SU-DHL-6 (cell line): Measurements from ENCODE around the gene FTCD.

ENCODE experiments used
- H2AFZ ChIP-seq: fragments of 200-600 bp; sonication (generic); 2 replicates; pipeline ENCODE4 v1.6.1; 2014; ENCODE audit warnings: low read depth, mild to moderate bottlenecking, moderate library complexity, mixed read lengths, antibody characterized with exemption, low read length; ENCODE audit not compliant: severe bottlenecking
- H3F3A ChIP-seq: fragments of 200-600 bp; shearing (Covaris generic); 2 replicates; pipeline ENCODE4 v1.6.0; 2016; ENCODE audit warnings: antibody characterized with exemption, mild to moderate bottlenecking; ENCODE audit not compliant: insufficient read depth
- H3K27ac ChIP-seq: fragments of 200-600 bp; sonication (generic); 2 replicates; pipeline ENCODE4 v1.5.1; 2016; ENCODE audit warnings: low read depth, mild to moderate bottlenecking, low read length, moderate library complexity, mixed read lengths
- H3K27me3 ChIP-seq: fragments of 200-600 bp; sonication (generic), shearing (Covaris generic); 2 replicates; pipeline ENCODE4 v1.6.0; 2014; ENCODE audit warnings: mild to moderate bottlenecking, low read length
- H3K36me3 ChIP-seq: fragments of 200-600 bp; sonication (generic); 2 replicates; pipeline ENCODE4 v1.6.1; 2014; ENCODE audit warnings: mild to moderate bottlenecking, low read length, mixed read lengths
- H3K4me2 ChIP-seq: fragments of 300-600, 200-600 bp; shearing (Covaris generic), sonication (generic); 2 replicates; pipeline ENCODE4 v1.6.0; 2014; ENCODE audit warnings: low read length, low read depth, mild to moderate bottlenecking; ENCODE audit not compliant: poor library complexity, severe bottlenecking
- H3K4me3 ChIP-seq: fragments of 200-600 bp; sonication (generic); 2 replicates; pipeline ENCODE4 v1.5.1; 2014; ENCODE audit warnings: antibody characterized with exemption, low read length, mild to moderate bottlenecking, mixed read lengths; ENCODE audit not compliant: insufficient read depth, poor library complexity, severe bottlenecking
- H3K79me2 ChIP-seq: fragments of 200-600 bp; sonication (generic); 2 replicates; pipeline ENCODE4 v1.6.1; 2014; ENCODE audit warnings: mild to moderate bottlenecking, low read length, moderate library complexity; ENCODE audit not compliant: insufficient read depth
- H3K9ac ChIP-seq: fragments of 200-600 bp; sonication (generic); 2 replicates; pipeline ENCODE4 v1.7.0; 2014; ENCODE audit warnings: mild to moderate bottlenecking, low read length
- H3K9me2 ChIP-seq: fragments of 200-600 bp; sonication (generic); replicated peaks from 2 replicates; pipeline ENCODE4 v1.6.1; 2014; ENCODE audit warnings: low read length; ENCODE audit not compliant: insufficient read depth
- H3K9me3 ChIP-seq: fragments of 200-600 bp; sonication (generic); 2 replicates; pipeline ENCODE4 v1.6.1; 2014; ENCODE audit warnings: low read length, mixed read lengths; ENCODE audit not compliant: insufficient read depth
- H4K20me1 ChIP-seq: fragments of 200-600 bp; sonication (generic); 2 replicates; pipeline ENCODE4 v1.6.1; 2014; ENCODE audit warnings: low read depth, mild to moderate bottlenecking, antibody characterized with exemption, low read length, moderate library complexity, mixed read lengths
- EZH2phosphoT487 ChIP-seq: fragments of 200-600 bp; sonication (generic), shearing (Covaris generic); conservative IDR thresholded peaks from 2 replicates; pipeline ENCODE4 v1.6.1; 2018; ENCODE audit warnings: mild to moderate bottlenecking, antibody characterized with exemption, low read length, moderate library complexity, mixed read lengths
- TF ChIP-seq, protein P1 (sequence below): fragments of 200-600 bp; sonication (generic); IDR thresholded peaks from one replicate; pipeline ENCODE4 v1.5.1; 2017; ENCODE audit warnings: antibody characterized with exemption, mild to moderate bottlenecking, low read length, moderate library complexity; ENCODE audit not compliant: insufficient read depth, poor library complexity, severe bottlenecking

FTCD gene

DNA sequence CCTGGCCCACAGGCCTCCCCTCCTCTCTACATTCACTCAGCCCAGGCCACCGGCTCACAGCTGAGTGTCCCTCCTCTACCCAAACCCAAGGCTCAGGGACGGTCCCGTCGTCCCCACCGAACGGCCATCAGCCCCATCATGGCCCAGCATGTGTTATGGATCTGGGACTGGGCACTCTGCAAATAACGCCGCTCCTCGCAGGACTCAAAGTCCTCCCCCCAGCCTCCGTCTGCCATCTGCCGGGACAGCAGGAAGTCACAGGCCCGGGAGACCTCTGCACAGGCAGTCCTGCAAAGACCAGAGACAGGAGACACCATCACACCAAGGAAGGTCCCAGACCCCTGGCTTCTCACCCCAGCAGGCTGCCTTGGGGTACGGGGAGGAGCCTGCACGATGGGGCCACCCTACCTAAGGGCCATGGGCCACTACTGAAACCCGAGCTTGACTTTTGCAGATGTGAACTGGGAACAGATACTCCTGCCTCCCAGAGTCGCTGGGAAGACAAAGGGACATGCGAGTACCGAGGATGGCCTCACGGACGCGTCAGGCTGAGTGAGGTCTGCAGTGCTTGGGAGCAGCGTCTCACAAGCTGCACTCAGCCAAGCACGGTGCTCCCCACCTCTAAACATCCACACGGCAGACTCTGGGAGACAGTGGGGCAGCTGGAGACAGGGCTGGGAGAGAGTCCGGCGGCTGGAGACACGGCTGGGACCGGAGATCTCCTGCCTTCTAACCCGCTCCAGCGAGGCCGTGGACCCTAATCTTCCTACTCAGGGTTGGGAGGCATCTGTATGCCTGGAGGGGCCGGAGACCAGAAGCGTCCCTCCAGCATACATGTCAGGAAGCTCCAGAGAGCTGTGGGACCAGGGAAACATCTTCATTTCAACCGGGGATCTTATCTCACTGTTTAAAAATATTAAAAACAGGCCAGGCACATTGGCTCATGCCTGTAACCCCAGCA lies 39.3 kb upstream of the FTCD start:
- no peaks in the 10 kb centered on the region for H3K79me2 ChIP-seq
- no peak overlapping the region for H3K9ac ChIP-seq
- H3K4me3 ChIP-seq: no peak overlapping the region
- no peak overlapping the region for H3K27ac ChIP-seq
- TF ChIP-seq, protein P1, sequence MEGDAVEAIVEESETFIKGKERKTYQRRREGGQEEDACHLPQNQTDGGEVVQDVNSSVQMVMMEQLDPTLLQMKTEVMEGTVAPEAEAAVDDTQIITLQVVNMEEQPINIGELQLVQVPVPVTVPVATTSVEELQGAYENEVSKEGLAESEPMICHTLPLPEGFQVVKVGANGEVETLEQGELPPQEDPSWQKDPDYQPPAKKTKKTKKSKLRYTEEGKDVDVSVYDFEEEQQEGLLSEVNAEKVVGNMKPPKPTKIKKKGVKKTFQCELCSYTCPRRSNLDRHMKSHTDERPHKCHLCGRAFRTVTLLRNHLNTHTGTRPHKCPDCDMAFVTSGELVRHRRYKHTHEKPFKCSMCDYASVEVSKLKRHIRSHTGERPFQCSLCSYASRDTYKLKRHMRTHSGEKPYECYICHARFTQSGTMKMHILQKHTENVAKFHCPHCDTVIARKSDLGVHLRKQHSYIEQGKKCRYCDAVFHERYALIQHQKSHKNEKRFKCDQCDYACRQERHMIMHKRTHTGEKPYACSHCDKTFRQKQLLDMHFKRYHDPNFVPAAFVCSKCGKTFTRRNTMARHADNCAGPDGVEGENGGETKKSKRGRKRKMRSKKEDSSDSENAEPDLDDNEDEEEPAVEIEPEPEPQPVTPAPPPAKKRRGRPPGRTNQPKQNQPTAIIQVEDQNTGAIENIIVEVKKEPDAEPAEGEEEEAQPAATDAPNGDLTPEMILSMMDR: no peak
- no peak for TF ChIP-seq EZH2phosphoT487
- H3F3A ChIP-seq: no peaks in the 10 kb centered on the region
- no peaks in the 10 kb centered on the region for H3K27me3 ChIP-seq
- H3K9me2 ChIP-seq: no peaks in the 10 kb centered on the region
- H2AFZ ChIP-seq: no peak overlapping the region
- no peaks in the 10 kb centered on the region for H3K9me3 ChIP-seq
- H4K20me1 ChIP-seq: no peaks in the 10 kb centered on the region
- H3K4me2 ChIP-seq: no peak overlapping the region
- peaks cover 8% of the 10 kb centered on the region for H3K36me3 ChIP-seq

GRCh38 chr21:46193829-46194373 lies 38.5 kb upstream of the FTCD start:
- H3K9me3 ChIP-seq: no peaks in the 10 kb centered on the region
- H3K27ac ChIP-seq: no peak overlapping the region
- peaks cover 4% of the 10 kb centered on the region; the same call in 1 of the 2 replicates for H3K36me3 ChIP-seq

GRCh38 chr21:46191686-46192575 lies 36.6 kb upstream of the FTCD start:
- TF ChIP-seq, protein P1: no peak
- no peak for TF ChIP-seq EZH2phosphoT487
- H3K79me2 ChIP-seq: no peaks in the 10 kb centered on the region
- no peaks in the 10 kb centered on the region for H4K20me1 ChIP-seq
- H3K36me3 ChIP-seq: no peaks in the 10 kb centered on the region; the same call in 1 of the 2 replicates
- no peak overlapping the region for H3K4me2 ChIP-seq
- H3F3A ChIP-seq: 0 out of 2 replicates have a peak, but pooled peaks cover 6% of the 10 kb centered on the region
- H3K9me3 ChIP-seq: no peaks in the 10 kb centered on the region
- no peak overlapping the region for H3K4me3 ChIP-seq
- H3K9me2 ChIP-seq: no peaks in the 10 kb centered on the region
- no peak overlapping the region for H3K27ac ChIP-seq
- no peaks in the 10 kb centered on the region for H3K27me3 ChIP-seq
- no peak overlapping the region for H3K9ac ChIP-seq
- no peak overlapping the region for H2AFZ ChIP-seq

More at GRCh38 chr21:46193829-46194373, 38.5 kb upstream of the FTCD start:
- no peak overlapping the region for H3K4me3 ChIP-seq
- H3K27me3 ChIP-seq: no peaks in the 10 kb centered on the region
- H2AFZ ChIP-seq: no peak overlapping the region
- H3K4me2 ChIP-seq: no peak overlapping the region
- H4K20me1 ChIP-seq: no peaks in the 10 kb centered on the region
- H3K9ac ChIP-seq: no peak overlapping the region
- no peaks in the 10 kb centered on the region for H3K9me2 ChIP-seq
- no peak for TF ChIP-seq EZH2phosphoT487
- TF ChIP-seq, protein P1: no peak
- no peaks in the 10 kb centered on the region for H3K79me2 ChIP-seq
- H3F3A ChIP-seq: no peaks in the 10 kb centered on the region
